Loucy (cell line): ENCODE results near the gene TMEM25.

Source experiments
- EZH2phosphoT487 ChIP-seq: fragments of 200-600 bp; IDR thresholded peaks from 2 replicates; pipeline ENCODE4 v1.6.1; 2018; ENCODE audit warnings: antibody characterized with exemption, mild to moderate bottlenecking, moderate library complexity, borderline replicate concordance
- TF ChIP-seq, protein P1 (sequence below): fragments of 200-600 bp; sonication (generic); conservative IDR thresholded peaks from 2 replicates; pipeline ENCODE4 v1.5.1; 2014; ENCODE audit warnings: mild to moderate bottlenecking, antibody characterized with exemption, low read length

DNA sequence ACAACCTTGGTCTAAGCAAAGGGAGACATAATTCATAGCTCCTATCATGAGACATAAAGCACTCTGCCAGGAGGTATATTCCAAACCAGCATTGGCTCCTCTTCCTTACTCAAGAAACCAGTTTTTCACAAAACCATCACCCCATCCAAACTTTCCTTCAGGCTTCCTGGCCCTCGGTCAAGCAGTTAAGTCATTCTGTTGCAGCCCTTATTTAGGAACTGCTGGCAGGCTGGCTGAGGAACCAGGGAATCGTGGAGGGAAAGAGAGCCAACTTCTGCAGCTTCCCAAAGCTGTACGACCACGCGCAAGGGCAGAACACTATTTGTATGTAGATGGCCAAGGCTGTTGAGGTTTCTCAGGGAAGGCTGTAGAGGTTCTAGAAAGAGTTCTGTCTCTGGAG is 34.1 kb downstream of the TMEM25 start:
- no peak for TF ChIP-seq EZH2phosphoT487
- TF ChIP-seq, protein P1, sequence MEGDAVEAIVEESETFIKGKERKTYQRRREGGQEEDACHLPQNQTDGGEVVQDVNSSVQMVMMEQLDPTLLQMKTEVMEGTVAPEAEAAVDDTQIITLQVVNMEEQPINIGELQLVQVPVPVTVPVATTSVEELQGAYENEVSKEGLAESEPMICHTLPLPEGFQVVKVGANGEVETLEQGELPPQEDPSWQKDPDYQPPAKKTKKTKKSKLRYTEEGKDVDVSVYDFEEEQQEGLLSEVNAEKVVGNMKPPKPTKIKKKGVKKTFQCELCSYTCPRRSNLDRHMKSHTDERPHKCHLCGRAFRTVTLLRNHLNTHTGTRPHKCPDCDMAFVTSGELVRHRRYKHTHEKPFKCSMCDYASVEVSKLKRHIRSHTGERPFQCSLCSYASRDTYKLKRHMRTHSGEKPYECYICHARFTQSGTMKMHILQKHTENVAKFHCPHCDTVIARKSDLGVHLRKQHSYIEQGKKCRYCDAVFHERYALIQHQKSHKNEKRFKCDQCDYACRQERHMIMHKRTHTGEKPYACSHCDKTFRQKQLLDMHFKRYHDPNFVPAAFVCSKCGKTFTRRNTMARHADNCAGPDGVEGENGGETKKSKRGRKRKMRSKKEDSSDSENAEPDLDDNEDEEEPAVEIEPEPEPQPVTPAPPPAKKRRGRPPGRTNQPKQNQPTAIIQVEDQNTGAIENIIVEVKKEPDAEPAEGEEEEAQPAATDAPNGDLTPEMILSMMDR, result no peak
